CD4-positive, alpha-beta T cell treated with Interleukin-2 at 100 ng/mL for 4 hours (primary cell): ENCODE measurements around the gene ACAA2.

ENCODE experiments used
- DNase-seq: peaks from one replicate; pipeline ENCODE4 v3.0.0-alpha.2; 2020; ENCODE audit warnings: low spot score

Gene ACAA2

DNA sequence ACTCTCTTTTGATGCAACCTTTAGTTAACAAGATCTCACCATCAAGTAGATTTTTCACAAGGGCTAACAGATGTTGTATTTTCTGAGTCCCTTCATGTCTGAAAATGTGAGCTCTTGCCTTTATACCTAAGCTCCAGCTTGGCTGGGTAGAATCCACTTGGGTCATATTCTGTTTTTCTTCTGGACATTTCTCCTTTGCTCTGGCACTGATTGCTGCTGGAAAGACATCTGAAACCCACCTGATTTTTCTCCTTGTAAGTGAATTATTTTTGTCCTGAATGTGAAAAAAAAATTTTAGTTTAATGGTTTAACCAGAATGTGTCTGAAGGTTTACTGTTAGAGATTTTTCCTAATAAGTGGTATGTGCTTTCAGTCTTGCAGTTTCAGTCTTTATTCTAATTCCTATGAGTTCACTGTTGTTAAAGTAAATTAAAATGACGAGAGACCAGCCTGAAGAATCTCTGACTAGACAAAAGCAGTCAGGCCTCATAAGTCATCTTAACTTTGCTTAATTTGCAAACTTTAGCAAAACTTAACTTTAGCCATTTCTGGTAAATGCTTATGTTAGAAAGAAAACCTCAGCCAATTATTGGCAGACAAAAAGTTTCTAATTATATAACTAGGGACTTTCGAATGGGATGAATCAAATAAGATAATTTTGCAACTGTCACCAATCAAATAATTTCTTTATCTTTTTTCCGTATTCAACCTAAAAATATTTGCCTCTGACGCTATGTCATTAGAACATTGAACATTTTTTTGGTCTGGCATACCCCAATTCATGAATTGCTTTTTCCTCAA is 70.8 kb downstream of the ACAA2 start:
- DNase-seq: no peak

DNA sequence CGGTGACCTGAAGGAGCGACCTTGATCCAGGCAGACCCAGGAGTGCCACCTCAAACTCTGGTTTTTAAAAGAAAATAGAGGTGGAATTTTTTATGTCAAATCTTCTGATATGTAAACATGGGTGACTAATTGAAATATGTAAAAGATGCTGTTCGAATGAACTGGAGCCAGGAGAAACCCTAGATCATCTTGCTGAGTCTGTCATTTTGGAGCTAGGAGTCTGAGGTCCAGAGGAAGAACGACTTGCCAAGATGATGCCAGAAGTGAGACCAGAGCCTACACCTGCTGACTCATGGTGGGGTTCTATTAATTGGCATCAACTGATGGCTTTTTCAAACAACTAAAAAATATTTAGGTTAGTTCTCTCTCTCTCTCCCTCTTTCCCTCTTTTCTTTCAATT is 74.1 kb downstream of the ACAA2 start:
- DNase-seq: no peak

- no peak for DNase-seq
Observed at GRCh38 chr18:49738721-49739120, 74.6 kb downstream of the ACAA2 start.

- DNase-seq: no peak
Observed at GRCh38 chr18:49734836-49735235, 78.5 kb downstream of the ACAA2 start.

DNA sequence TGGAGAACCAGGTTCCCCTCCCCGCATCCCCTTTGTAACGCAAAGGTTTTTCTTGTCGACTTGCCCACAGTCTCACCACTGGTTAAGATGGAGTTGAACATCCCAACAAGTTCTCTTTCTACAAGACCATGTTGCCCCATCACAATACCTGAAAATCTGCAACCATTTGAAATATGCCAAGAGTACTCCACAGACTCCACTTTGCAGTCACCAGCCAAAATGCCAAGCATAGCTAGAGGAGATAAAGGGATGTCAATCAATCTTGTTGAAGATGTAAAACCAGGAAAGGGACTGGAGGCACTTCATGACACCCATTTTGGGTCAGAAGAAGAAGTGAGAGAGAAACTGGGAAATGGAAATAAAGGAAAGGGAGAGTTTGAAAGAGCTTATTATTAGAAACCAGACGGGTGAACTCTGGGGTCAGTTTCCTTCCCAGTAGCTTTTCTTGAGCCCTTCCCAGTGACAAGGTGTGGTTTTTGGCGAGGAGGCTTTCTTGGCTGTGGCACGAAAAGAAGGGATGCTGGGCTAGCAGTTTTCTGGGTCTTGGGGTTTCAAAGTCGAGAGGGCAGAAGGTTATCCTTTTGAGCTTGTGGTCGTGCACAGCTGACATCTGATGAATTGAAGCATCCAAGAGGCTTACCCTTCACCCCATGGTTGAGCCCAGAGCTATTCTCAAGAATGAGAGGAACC is 79.3 kb downstream of the ACAA2 start:
- no peak for DNase-seq

- DNase-seq: no peak
Observed at GRCh38 chr18:49733321-49733720, 80.0 kb downstream of the ACAA2 start.
